Hepatocyte (in vitro differentiated cells): ENCODE data around the gene ZNF138.

ENCODE experiments used
- EZH2phosphoT487 ChIP-seq: fragments of 200-600 bp; sonication (generic); IDR thresholded peaks from one replicate; pipeline ENCODE4 v1.6.1; 2018; ENCODE audit warnings: antibody characterized with exemption, mild to moderate bottlenecking, low read depth, moderate library complexity; ENCODE audit not compliant: unreplicated experiment, severe bottlenecking
- TF ChIP-seq, protein P1 (sequence below): fragments of 200-600 bp; sonication (generic); IDR thresholded peaks from 2 replicates; pipeline ENCODE4 v1.5.1; 2016; ENCODE audit warnings: antibody characterized with exemption, mild to moderate bottlenecking; ENCODE audit not compliant: poor library complexity

DNA sequence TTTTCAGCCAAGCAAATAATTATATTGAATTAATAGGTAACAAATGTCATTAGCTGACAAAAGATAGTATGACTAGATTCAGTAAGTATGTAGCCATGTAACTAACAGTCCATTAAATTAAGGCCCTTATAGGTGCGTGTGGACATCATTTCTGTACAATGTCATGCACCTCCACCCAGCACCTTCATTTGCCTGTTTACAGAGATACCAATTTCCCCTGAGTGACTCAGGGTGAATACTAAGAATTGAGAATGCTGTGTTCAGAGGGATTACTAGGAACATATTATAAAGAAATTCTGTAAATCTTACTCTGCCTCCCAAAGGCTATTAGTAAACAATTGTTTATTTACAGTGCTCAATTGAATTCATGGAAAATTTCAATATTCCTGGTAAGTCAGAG lies 60.7 kb downstream of the ZNF138 start:
- TF ChIP-seq, protein P1, sequence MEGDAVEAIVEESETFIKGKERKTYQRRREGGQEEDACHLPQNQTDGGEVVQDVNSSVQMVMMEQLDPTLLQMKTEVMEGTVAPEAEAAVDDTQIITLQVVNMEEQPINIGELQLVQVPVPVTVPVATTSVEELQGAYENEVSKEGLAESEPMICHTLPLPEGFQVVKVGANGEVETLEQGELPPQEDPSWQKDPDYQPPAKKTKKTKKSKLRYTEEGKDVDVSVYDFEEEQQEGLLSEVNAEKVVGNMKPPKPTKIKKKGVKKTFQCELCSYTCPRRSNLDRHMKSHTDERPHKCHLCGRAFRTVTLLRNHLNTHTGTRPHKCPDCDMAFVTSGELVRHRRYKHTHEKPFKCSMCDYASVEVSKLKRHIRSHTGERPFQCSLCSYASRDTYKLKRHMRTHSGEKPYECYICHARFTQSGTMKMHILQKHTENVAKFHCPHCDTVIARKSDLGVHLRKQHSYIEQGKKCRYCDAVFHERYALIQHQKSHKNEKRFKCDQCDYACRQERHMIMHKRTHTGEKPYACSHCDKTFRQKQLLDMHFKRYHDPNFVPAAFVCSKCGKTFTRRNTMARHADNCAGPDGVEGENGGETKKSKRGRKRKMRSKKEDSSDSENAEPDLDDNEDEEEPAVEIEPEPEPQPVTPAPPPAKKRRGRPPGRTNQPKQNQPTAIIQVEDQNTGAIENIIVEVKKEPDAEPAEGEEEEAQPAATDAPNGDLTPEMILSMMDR = no peak
- TF ChIP-seq EZH2phosphoT487 = no peak
